Duodenal mucosa (tissue), 2 donors: Measurements from ENCODE around the gene NAV3.
"Not testable (repeated sequence)": the region's sequence is repeated elsewhere in the genome, so short reads cannot be mapped to it uniquely, and the experiment has no call there.

Experiments used
- H3K27ac ChIP-seq: one replicate; pipeline ENCODE4 v1.7.0; 2013; ENCODE audit warnings: low read depth, low read length
- H3K27me3 ChIP-seq, 2 donors: one replicate each; pipeline ENCODE4 v1.7.0; 2013; ENCODE audit warnings: low read length in 2 of 2, control low read depth in 1 of 2; ENCODE audit not compliant: insufficient read depth in 2 of 2, control insufficient read depth in 1 of 2
- H3K36me3 ChIP-seq, 2 donors: one replicate each; pipeline ENCODE4 v1.7.0; 2013; ENCODE audit warnings: low read length in 2 of 2, control low read depth in 1 of 2; ENCODE audit not compliant: insufficient read depth in 2 of 2, control insufficient read depth in 1 of 2
- H3K4me1 ChIP-seq, 2 donors: one replicate each; pipeline ENCODE4 v1.7.0; 2013; ENCODE audit warnings: low read length in 2 of 2, control low read depth in 1 of 2; ENCODE audit not compliant: insufficient read depth in 2 of 2, control insufficient read depth in 1 of 2
- H3K4me3 ChIP-seq, 2 donors: one replicate each; pipeline ENCODE4 v1.7.0; 2013; ENCODE audit warnings: low read length in 2 of 2, low read depth in 1 of 2
- H3K9ac ChIP-seq, 2 donors: one replicate each; pipeline ENCODE4 v1.7.0; 2013; ENCODE audit warnings: low read length in 2 of 2, low read depth in 1 of 2
- H3K9me3 ChIP-seq, 2 donors: one replicate each; pipeline ENCODE4 v1.7.0; 2013; ENCODE audit warnings: low read length in 2 of 2, control low read depth in 1 of 2; ENCODE audit not compliant: control insufficient read depth in 1 of 2

Gene NAV3

DNA sequence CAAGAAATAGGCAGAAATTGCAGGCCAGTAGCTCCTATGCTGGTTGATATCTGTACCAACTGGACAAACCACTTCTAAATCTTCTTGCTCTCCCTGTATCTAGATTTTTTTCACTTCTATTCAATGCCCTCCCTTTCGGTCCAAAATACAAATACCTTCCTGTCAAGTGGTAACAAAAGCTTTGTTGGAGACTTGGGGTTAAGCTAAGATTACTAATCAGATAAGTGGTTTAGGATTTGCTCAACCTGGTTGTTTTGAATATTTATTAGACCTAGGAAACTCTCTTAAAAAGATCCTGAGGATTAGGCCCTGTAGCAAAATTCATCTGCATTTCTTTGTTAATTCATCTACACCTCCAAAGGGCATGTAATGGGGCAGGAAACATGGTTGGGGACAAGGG lies 410.1 kb downstream of the NAV3 start:
- Histone ChIP-seq H3K4me1 (no peaks in the 10 kb centered on the region), H3K27ac (no peak overlapping the region), H3K36me3 (no peaks in the 10 kb centered on the region), H3K9ac (no peak overlapping the region), H3K4me3 (no peak overlapping the region), H3K9me3 (no peaks in the 10 kb centered on the region), H3K27me3 (no peaks in the 10 kb centered on the region)

GRCh38 chr12:78241446-78241845 lies 410.8 kb downstream of the NAV3 start:
- H3K9me3 ChIP-seq = no peaks in the 10 kb centered on the region
- no peaks in the 10 kb centered on the region for H3K36me3 ChIP-seq
- H3K27me3 ChIP-seq = no peaks in the 10 kb centered on the region
- no peak overlapping the region for H3K4me3 ChIP-seq
- H3K4me1 ChIP-seq = no peaks in the 10 kb centered on the region
- H3K27ac ChIP-seq = no peak overlapping the region
- no peak overlapping the region for H3K9ac ChIP-seq

DNA sequence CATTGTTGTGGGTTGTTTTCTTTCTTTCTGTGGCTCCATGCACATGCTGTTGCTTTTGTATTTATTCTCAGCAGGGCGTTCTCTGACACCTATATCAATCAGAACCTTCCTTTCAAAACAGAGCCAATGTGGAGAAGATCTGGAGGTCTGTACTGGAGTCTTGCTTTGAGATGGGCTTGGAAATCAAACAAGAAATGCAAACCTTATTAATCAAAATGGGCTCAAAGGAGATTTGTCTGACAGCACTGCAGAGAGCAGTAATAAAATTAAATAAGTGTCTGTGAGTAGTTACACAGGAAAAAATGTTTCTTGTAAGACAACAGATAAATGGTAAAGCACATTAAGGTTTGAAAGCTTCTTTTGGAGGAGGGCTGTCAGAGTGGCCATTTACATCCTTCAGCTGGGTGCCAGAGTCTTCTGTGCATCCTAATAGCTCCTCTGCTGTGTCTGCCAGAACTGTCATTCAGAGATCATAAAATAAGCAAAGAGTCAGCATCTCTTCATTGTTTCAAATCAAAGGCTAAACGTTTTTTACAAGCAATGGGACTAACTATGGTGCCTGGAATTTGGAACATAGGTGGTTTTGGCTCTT lies 414.3 kb downstream of the NAV3 start:
- no peaks in the 10 kb centered on the region for H3K36me3 ChIP-seq

GRCh38 chr12:78248321-78248720 lies 417.6 kb downstream of the NAV3 start:
- Histone ChIP-seq H3K9ac (no peak overlapping the region), H3K36me3 (no peaks in the 10 kb centered on the region), H3K4me3 (no peak overlapping the region), H3K9me3 (no peaks in the 10 kb centered on the region), H3K27ac (no peak overlapping the region), H3K4me1 (no peaks in the 10 kb centered on the region), H3K27me3 (no peaks in the 10 kb centered on the region)

More for the DNA sequence above, 414.3 kb downstream of the NAV3 start:
- H3K27me3 ChIP-seq = no peaks in the 10 kb centered on the region
- H3K27ac ChIP-seq = no peak overlapping the region
- H3K9me3 ChIP-seq = no peaks in the 10 kb centered on the region
- no peak overlapping the region for H3K9ac ChIP-seq
- no peak overlapping the region for H3K4me3 ChIP-seq
- no peaks in the 10 kb centered on the region for H3K4me1 ChIP-seq

- Histone ChIP-seq H3K9me3 (no peaks in the 10 kb centered on the region), H3K36me3 (no peaks in the 10 kb centered on the region), H3K27me3 (no peaks in the 10 kb centered on the region)
These were observed 418.9 kb downstream of the NAV3 start for GRCh38 chr12:78249578-78249977.

DNA sequence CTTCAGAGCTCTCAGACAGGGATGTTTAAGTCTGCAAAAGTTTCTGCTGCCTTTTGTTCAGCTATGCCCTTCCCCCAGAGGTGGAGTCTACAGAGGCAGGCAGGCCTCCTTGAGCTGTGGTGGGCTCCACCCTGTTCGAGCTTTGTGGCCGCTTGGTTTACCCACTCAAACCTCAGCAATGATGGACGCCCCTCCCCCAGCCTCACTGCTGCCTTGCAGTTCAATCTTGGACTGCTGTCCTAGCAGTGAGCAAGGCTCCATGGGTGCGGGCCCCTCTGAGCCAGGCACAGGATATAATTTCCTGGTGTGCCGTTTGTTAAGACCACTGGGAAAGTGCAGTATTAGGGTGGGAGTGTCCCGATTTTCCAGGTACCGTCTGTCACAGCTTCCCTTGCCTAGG lies 427.0 kb downstream of the NAV3 start:
- not testable (repeated sequence) for H3K4me3 ChIP-seq, H3K27ac ChIP-seq, H3K27me3 ChIP-seq, H3K4me1 ChIP-seq, H3K36me3 ChIP-seq, H3K9ac ChIP-seq, H3K9me3 ChIP-seq

More at GRCh38 chr12:78249578-78249977, 418.9 kb downstream of the NAV3 start:
- Histone ChIP-seq H3K4me3 (no peak overlapping the region), H3K27ac (no peak overlapping the region), H3K9ac (no peak overlapping the region), H3K4me1 (no peaks in the 10 kb centered on the region)

DNA sequence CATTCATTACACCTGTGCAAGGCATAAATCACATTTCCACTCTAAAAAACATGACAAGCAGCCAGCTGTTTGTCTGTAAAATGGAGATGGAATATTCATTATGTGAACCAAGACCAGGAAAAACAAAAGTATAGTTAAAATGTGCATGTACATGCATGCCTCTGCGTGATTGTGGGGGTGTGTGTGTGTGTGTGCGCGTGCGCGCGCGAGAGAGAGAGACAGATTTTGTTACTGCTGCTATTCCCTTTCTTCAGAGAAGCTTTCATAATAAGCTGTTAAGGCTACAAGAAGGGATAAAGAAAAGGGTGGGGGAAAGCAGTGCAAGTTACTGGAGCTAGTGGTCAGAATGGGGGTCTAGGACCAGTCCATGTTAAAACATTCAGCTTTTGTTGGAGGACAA lies 430.3 kb downstream of the NAV3 start:
- no peaks in the 10 kb centered on the region for H3K36me3 ChIP-seq

GRCh38 chr12:78261901-78262300 lies 431.2 kb downstream of the NAV3 start:
- Histone ChIP-seq H3K4me3 (no peak overlapping the region), H3K27me3 (no peaks in the 10 kb centered on the region), H3K36me3 (no peaks in the 10 kb centered on the region), H3K27ac (no peak overlapping the region), H3K4me1 (no peaks in the 10 kb centered on the region), H3K9me3 (no peaks in the 10 kb centered on the region), H3K9ac (no peak overlapping the region)

More for the DNA sequence above, 430.3 kb downstream of the NAV3 start:
- no peaks in the 10 kb centered on the region for H3K9me3 ChIP-seq
- H3K4me3 ChIP-seq = no peak overlapping the region
- no peak overlapping the region for H3K27ac ChIP-seq
- no peak overlapping the region for H3K9ac ChIP-seq
- H3K4me1 ChIP-seq = no peaks in the 10 kb centered on the region
- no peaks in the 10 kb centered on the region for H3K27me3 ChIP-seq
